DMS114 treated with DMSO at 0.1 percent for 48 hours (cell line): ENCODE results near the gene PFN1.
A peak's percentile ranks its signal among the peaks of the same experiment; 100 is the strongest.
"Not testable (repeated sequence)": the region's sequence is repeated elsewhere in the genome, so short reads cannot be mapped to it uniquely, and the experiment has no call there.

ENCODE experiments used
- DNase-seq: peaks from one replicate; lab custom pipeline; 2025; ENCODE audit not compliant: unreplicated experiment; lab: John Stamatoyannopoulos, UW

The PFN1 gene

DNA sequence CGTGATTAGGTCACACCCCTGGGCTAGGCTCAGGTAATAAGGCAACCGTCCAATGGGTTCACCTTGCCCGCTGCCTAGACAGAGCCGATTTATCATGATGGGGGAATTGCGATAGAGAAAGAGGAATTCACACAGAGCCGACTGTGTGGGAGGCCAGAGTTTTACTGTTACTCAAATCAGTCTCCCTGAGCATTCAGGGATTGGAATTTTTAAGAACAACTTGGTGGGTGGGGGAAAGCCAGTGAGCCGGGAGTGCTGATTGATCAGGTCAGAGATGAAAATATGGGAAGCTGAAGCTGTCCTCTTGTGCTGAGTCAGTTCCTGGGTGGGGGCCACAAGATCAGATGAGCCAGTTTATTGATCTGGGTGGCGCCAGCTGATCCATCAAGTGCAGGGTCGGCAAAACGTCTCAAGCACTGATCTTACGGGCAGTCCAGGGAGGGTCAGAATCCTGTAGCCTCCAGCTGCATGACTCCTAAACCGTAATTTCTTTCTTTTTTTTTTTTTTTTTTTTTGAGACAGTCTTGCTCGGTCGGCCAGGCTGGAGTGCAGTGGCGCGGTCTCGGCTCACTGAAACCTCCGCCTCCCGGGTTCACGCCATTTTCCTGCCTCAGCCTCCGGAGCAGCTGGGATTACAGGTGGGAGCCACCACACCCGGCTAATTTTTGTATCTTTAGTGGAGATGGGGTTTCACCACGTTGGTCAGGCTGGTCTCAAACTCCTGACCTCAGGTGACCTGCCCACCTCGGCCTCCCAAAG is 21.6 kb downstream of the PFN1 start:
- DNase-seq: not testable (repeated sequence)

DNA sequence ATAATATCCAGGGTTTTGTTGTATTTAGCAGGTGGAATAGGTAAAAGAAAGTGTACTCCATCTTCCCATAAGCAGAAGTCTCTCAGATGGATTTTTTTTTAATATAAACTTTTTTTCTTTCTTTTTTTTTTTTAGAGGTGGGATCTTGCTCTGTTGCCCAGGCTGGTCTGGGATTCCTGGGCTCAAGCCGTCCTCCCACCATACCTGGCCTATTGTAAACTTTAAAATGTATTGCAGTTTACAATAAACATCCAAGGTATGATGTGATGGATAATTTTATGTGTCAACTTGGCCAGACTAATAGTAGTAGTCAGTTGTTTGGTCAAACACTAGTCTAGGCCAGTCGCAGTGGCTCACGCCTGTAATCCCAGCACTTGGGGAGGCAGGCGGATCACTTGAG is 27.0 kb downstream of the PFN1 start:
- no peak for DNase-seq

DNA sequence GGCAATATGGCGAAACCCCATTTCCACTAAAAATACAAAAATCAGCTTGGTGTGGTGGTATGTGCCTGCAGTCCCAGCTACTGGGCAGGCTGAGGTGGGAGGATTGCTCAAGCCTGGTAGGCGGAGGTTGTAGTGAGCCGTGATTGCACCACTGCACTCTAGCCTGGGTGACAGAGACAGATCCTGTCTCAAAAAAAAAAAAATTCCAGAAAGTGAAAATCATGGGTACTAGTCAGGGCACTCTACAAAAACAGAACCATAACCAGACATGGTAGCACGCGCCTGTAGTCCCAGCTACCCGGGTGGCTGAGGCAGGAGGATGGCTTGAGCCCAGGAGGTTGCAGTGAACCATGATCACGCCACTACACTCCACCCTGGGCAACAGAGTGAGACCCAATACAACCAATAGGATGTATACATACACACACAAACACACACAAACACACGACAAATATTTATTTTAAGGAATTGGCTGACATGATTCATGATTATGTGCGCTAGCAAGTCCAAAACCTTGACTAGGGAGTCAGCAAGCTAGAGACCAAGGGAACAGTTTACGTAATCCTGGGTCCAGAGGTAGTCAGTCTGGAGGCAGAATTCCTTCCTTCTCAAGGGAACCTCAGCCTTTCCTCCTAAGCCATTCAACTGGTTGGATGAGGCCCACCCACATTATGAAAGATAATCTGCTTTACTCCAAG is 27.8 kb downstream of the PFN1 start:
- DNase-seq: no peak

DNA sequence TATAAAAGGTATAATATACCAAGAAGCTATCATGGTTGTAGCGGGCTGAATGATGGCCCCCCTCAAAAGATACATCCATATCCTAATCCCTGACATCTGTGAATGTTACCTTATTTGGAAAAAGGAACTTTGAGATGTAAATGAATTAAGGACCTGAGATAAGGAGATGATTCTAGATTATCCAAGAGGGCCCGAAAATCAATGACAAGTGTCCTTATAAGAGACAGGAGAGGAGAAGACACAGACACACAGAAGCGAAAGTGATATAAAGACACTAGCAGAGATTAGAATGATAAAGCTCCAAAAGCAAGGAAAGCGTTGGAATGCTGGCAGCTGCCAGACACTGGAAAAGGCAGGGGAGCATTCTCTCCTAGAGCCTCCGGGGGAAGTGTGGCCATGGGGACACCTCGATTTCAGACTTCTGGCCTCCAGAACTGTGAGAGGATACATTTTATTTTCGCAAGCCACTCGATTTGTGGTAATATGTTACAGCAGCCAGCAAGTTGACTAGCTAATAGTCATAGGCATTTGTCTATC is 28.8 kb downstream of the PFN1 start:
- no peak for DNase-seq

DNA sequence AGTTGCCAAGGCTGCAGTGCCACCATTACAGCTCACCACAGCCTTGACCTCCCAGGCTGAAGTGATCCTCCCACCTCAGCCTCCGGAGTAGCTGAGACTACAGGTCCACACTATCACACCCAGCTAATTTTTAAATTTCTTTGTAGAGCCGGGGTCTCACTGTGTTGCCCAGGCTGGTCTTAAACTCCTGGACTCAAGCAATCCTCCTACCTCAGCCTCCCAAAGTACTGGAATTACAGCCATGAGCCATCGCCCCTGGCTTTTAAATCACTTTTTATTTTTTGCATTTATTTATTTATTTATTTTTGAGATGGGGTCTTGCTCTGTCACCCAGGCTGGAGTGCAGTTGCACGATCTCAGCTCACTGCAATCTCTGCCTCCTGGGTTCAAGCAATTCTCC is 33.8 kb downstream of the PFN1 start:
- DNase-seq: not testable (repeated sequence)

DNA sequence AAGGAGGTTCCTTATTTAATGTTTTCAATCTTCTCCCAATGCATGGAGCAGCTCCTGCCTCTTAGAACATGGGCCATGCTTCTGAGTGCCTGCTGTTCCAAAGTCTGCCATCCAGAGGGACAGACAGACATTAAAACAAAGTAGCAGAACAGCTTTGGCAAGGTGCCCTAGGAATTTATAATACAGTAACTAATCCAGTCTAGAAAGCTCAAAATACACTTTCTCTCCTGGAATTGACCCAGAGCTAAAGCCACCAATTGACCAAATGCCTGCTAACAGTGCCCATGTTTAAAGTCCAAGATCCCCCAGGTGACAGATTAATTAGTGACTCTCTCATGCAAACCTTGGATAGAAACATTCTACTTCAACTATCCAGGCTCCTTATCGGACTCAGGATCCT is 34.3 kb downstream of the PFN1 start:
- DNase-seq: no peak

DNA sequence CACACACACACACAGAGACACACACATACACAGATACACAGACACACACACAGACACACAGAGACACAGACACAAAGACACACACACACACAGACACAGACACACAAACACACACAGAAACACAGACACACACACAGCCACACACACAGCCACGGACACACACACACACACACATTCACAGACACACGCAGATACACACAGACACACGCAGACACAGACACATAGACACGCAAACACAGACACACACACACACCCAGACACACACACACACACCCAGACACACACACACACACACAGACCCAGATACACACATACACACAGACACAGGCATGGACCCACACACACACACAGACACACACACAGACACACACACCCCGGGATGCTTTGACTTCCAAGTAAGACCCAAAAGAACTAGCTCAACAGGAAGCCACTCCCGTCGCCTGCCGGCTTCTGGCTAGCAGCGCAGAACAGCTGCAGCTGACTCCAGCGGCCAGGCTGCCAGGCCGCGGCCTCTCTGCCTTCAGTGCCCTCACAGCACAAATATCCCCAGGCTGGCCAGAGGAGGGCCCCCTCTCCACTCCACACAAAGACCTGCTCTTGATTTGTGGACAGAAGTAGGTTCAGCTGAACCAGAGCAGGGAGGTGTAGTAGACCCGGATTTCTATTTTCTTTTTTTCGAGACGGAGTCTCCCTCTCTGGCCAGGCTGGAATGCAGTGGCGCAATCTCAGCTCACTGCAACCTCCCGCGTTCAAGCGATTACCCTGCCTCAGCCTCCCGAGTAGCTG is 39.4 kb downstream of the PFN1 start:
- DNase-seq: peak; percentile 41

DNA sequence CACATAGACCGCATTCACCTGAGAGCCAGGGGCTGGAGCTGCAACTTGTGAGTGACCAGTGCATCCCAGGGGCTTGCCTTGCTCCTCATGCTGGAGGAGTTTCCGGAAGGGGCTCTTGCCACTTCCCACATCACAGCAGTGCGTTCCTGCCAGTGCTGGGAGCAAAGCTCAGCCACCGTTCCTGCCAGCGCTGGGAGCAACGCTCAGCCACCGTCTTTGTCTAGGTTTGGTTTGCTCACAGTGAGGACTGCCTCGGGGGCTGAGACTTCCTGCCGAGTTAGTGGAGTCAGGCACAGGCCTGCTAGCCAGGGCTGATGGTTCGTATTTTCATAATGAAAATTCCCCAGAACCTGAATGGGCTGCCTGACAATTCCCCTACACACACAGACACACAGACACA is 40.0 kb downstream of the PFN1 start:
- DNase-seq: no peak

DNA sequence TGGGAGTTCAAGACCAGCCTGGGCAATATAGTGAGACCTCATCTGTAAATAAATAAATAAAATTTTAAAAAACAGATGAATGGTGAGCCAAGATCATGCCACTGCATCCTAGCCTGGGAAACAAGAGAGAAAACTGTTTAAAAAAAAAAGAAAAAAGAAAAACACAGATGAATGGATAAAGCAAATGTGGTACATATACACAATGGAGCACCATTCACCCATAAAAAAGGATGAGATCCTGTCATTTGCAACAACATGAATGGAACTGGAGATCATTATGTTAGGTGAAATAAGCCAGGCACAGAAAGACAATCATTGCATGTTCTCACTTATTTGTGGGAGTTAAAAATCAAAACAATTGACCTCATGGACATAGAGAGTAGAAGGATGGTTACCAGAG is 41.7 kb downstream of the PFN1 start:
- not testable (repeated sequence) for DNase-seq

DNA sequence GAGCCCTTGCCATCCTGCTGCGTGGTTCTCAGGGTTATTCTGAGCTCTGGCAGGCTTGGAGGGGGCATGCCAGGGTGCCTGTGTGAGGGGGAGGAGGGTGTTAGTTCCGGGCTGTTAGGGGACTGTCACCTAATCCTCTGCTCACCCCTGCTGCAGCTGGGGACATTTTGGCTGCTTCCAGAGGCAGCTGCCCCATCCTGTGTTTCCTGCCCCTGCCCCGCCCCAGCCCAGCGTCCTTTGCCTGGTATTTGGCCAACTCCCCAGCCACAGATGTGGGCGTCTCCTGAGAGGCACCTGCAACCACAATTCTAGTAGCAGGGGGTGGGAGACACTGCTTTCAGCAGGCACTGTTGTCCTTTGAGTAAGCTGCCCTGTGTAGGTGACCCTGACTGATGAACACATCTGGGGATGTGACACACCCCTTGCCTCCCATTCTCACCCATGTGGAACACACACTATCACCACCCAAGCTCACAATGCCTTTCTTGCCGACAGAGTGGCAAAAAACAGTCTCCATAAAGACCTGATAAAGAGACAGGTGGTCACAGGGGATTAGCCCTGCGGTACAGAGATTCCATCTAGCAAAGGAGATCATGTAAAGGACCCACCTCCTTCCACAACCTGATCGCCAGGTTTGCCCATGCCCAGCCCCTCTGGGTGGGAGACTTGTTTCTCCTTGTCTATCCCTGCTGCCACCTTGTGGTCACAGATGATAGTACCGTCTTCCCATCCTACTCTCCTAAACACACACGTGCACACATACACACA is 45.1 kb downstream of the PFN1 start, which contains the start of gene CHRNE:
Gene CHRNE (minus strand): TSS at position 48 of the 768 bp plus-strand sequence. CDS start 35 bp downstream, at position 13.
- peak; percentile 62 for DNase-seq

DNA sequence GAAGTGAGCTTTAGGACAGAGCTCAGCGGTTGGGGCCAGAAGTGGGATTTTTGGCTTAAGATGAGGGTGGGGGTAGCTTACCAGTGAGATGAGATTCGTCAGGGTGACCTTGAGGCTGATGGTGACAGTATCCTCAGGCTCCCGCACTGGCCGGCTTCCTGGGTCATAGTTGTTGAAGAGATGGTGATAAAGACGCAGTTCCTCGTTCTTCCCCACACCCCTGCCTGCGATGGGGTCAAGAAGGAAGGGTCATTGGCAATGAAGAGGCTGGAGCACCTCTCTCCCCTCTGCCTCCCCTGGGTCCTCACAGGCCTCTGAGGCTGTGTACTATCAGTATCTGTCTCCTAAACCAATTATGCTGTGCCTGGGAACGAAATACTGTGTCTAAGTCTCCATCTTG is 45.8 kb downstream of the PFN1 start:
- DNase-seq: no peak

DNA sequence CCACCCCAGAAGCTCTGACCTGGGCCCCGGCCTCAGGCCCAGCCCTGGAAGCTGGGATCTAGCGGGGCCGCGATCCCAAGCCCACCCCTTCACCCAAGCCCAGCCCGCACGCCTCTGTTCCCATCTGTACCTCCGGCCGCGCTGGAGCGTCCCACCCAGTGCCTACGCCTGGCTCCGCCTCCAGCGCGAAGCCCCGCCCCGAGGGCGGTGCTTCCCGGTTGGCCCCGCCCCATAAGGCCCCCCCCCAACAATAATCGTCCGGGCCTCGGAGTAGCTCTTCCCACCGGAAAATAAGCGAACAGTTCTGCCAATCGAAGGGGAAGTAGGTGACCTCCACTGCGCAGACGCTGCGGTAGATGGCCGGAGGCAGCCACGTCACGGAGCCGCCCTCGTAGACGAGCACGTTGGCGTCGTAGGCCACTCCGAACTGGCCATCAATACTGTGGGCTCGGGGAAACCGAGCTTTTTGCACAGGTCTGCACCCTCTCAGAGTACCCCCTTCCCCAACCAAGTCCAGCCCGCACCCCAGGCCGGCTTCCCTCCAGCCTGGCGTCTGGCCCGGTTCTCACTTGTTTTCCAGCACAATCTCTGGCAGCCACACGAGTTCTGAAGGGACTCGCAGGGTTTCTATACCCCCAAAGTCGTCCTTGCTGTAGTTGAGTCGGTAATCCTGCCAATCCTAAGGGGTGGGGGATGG is 46.5 kb downstream of the PFN1 start:
- DNase-seq: no peak

DNA sequence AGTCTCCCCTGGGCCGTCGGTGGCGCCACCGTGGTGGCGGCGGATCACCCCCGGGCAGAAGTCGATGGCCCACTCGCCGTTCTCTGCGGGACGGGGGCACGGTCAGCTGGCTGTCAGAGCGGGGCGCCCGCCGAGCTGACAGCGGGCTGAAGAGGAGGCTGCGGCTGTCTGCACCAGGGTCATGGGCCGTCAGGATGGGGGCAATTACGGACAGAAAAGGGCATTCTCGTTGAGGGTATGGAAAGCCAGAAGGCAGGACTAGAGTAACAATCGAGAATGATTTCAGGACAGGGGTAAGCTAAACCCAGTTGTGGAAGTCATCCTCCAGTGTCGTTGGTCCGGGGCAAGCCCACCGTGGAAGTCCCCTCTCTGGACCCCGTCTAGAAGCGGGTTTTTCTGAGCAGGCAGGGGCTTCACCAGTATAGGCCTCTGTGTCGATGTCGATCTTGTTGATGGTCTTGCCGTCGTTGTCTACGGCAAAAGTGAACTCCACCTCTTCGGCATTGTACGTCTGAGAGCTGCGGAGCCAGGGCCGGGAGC is 47.2 kb downstream of the PFN1 start:
- DNase-seq: no peak

DNA sequence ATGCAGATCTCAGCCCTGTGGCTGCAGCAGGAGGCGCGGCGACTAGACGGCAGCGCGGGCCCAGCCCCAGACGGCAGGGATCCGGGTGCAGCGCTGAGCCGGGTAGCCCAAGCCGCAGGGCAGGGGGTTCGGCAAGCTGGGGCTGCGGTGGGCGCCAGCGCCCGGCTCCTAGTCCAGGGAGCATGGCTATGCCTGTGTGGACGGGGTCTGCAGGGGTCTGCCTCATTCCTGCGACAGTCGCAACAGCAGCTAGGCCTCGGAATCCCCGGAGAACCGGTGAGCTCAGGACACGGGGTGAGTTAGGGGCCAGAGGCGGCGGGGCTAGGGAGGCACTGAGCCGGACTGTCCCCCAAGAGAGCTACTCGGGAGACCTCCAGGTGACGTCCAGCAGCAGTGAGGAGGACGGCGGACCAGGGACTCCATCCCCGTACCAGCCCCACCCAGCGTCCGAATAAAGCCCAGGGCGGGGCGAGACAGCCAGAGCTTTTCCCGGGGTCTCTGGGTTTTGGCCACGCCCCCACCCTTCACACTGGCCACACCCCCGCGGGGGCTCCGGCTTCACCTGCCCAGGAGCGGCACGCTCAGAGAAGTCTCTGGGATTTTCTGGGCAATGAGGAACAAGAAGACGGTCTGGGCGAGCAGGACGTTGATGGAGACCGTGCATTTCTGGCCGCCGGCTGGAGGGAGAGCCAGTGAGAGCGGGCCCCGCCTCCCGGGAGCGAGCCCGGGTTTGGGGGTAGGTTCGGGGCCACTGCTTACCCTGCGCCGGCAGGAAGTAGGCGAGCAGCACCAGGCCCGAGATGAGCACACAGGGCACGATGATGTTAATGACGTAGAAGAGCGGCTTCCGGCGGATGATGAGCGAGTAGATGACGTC is 47.9 kb downstream of the PFN1 start:
- DNase-seq: no peak

DNA sequence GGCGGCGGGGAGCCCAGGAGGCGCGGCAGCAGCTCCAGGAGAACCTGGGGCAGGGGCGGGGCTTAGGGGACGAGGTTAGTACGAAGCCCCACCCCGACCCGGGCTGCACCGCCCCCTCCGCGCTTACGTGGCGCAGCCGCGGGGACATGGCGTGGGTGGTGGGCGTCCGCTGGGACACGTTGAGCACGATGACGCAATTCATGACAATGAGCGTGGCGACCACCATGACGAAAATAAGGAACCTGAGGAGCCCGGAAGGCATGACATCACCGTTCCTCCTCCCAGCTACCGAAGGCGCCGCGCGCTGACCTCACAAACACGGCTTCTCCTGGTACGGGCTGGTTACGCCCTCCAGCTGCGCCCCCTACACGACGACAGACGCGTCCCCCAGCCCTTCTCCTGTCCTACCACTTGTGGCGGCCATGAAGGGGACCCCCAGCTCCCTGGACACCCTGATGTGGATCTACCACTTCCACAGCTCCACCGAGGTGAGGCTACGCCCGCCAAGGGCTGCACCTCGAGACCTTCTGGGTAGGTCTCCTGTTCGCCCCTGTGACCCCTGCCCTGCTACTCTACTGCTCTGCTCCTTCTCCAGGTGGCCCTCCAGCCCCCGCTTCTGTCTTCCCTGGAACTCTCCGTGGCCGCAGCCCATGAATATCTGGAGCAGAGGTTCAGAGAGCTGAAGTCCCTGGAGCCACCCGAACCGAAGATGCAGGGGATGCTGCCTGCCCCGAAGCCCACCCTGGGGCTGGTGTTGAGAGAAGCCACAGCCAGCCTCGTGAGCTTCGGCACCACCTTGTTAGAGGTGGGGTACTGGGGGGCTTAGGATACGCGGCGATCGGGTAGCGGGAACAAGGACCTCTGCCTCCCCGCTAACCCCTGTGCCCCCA is 48.7 kb downstream of the PFN1 start, which contains the start of gene C17orf107:
Gene C17orf107 (plus strand): TSS at position 196 of the 890 bp plus-strand sequence. CDS start 227 bp downstream, at position 423.
- peak; percentile 67 for DNase-seq

DNA sequence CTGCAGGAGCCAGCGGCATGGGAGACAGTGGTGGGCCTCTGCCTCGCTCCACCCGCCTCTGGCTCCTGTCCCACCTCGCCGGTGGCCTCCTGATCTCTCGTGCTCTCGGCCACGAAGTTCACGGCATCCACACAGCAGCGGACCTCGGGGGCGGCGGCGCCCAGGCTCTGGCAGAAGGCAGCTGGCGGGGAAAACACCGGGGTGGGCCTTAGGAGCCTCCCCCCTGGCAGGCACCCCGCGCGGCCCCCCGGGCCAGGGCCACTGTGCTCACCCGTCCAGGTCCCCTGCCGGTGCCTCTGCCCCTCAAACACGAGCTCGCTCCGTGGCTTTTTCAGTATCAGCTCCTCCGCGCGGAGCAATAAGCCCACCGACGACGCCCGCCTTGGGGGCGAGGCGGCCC is 49.4 kb downstream of the PFN1 start:
- DNase-seq: no peak

DNA sequence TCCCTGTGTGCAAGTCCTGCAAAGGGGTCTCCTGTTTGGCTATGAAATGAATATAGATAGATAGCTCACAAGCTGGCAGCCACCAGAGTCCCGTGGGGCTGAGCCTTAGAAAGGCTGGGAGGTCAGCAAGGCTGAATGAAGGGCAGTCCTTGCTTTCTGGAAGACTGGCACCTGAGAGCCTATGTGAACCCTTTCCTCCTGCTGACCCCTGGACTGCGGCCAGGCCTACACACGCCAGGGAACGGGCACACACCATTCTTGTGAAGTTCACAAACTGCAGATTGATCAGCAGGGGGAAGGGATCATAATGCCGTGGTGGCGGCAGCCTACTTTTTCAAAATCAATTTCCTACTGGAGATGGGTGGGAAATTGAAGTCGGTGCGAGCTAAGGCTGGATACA is 50.0 kb downstream of the PFN1 start:
- no peak for DNase-seq

DNA sequence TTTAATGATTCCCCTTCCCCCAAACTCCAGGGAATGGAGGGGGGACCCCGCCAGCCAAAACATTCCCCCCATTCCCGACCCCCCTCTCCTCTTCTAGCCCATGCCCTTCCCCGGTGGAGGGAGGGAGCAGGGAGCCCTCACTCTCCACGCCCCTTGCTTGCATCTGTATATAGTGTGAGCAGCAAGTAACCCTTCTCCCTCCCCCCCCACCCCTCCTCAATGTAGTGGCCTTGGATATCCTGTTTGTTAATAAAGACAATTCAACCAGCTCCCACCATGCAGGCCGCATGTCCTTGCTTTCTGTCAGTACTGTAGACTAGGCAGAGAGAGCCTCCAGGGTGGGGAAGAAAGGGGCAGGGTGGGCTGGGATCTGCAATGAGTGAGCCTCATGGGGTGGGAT is 50.5 kb downstream of the PFN1 start:
- DNase-seq: no peak
